Muscle layer of colon (tissue), 2 donors: ENCODE measurements around the gene ATP2A1.

ENCODE experiments used
- H3K27ac ChIP-seq: one replicate; pipeline ENCODE4 v1.7.0; 2013; ENCODE audit warnings: low read depth, mild to moderate bottlenecking, low read length, moderate library complexity
- H3K27me3 ChIP-seq, 2 donors: one replicate each; pipeline ENCODE4 v1.7.0; 2013; ENCODE audit warnings: low read length in 2 of 2, mild to moderate bottlenecking in 2 of 2; ENCODE audit not compliant: insufficient read depth in 2 of 2, control insufficient read depth in 1 of 2
- H3K36me3 ChIP-seq: one replicate; pipeline ENCODE4 v1.7.0; 2013; ENCODE audit warnings: mild to moderate bottlenecking, low read length; ENCODE audit not compliant: insufficient read depth
- H3K4me1 ChIP-seq: one replicate; pipeline ENCODE4 v1.7.0; 2013; ENCODE audit warnings: mild to moderate bottlenecking, low read length; ENCODE audit not compliant: insufficient read depth
- H3K4me3 ChIP-seq, 2 donors: one replicate each; pipeline ENCODE4 v1.7.0; 2013; ENCODE audit warnings: low read length in 2 of 2, low read depth in 1 of 2, mild to moderate bottlenecking in 1 of 2, moderate library complexity in 1 of 2
- H3K9ac ChIP-seq: one replicate; pipeline ENCODE4 v1.7.0; 2013; ENCODE audit warnings: low read length
- H3K9me3 ChIP-seq: one replicate; pipeline ENCODE4 v1.7.0; 2013; ENCODE audit warnings: mild to moderate bottlenecking, low read length
- donor health status: abdominal sarcoma.
- donor health status: Adenocarcinoma of cecum.

Gene ATP2A1

DNA sequence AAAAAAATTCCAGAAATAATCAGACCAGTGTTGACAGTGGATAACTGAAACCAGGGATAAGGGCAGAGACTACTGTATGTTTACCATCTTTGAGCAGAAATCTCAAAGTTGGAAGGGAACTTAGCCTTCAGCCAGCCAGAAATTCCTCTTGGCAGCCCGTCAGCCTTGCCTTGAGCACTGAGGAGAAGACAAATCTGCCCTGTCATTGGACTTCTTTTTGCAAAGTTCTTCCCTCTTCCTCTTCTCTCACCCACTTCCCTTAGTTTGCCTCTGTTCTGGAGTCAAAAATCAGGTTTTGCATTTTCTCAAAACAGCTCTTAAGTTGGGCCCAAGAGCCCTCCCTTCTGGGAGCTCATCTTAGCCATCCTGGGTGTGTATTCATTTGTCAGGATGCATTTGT lies 38.4 kb upstream of the ATP2A1 start:
- Histone ChIP-seq H3K27ac (no peak overlapping the region), H3K36me3 (peaks cover 58% of the 10 kb centered on the region), H3K9me3 (no peaks in the 10 kb centered on the region), H3K9ac (no peak overlapping the region), H3K4me3 (no peak overlapping the region), H3K27me3 (no peaks in the 10 kb centered on the region), H3K4me1 (peaks cover 3% of the 10 kb centered on the region)

DNA sequence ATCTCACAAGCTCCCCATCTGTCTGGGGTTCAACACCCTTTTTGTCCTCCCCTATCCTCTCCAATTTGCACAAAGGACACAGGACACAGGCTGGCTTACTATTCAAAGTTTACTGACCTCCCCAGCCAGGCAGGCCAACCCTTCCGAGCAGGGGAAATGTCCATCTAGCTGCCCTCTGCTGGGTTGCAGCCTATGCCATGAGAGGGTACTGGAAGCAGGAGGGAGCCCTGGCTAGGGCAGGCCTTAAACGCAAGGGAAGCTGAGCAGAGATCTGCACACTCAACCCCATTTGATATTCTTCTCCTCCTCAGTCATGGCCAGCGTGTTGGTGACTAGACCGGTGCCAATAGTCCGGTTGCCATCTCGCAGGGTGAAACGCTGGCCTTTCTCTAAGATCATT lies 35.6 kb upstream of the ATP2A1 start:
- Histone ChIP-seq H3K4me1 (peaks cover 19% of the 10 kb centered on the region), H3K27ac (no peak overlapping the region), H3K9ac (no peak overlapping the region), H3K27me3 (no peaks in the 10 kb centered on the region), H3K4me3 (no peak overlapping the region), H3K9me3 (no peaks in the 10 kb centered on the region), H3K36me3 (peaks cover 33% of the 10 kb centered on the region)

- Histone ChIP-seq H3K27me3 (no peaks in the 10 kb centered on the region), H3K9me3 (no peaks in the 10 kb centered on the region), H3K36me3 (peaks cover 29% of the 10 kb centered on the region), H3K4me3 (no peak overlapping the region), H3K27ac (no peak overlapping the region), H3K9ac (no peak overlapping the region), H3K4me1 (peaks cover 19% of the 10 kb centered on the region)
Observed at GRCh38 chr16:28843766-28844165, 34.5 kb upstream of the ATP2A1 start.

DNA sequence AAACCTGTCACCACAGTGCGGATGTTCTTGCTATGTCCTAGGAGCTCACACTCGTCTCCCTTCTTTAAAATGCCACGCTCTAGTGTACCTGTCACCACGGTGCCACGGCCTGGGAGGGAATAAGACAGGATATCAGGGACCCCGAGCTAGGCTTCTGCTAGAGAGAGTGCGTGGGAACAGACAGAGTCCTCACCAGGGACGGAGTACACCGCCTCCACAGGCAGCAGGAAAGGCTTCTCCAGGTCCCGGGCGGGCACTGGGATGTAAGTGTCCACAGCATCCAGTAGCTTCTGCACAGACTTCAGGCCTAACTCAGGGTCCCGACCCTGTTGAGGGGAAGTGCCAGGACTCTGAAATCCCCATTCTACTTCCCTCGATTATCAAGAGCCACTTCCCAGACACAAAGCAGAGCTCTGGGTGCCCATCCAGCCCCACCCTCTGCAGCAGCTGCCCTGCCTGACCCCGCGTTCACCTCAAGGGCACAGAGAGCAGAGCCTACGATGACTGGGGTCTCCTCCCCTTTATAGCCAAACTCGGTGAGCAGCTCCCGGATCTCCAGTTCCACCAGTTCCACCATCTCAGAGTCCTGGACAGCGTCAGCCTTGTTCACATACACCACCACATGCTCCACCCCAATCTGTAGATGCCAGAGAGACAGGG lies 33.9 kb upstream of the ATP2A1 start:
- H3K27me3 ChIP-seq = no peaks in the 10 kb centered on the region
- H3K9ac ChIP-seq = no peak overlapping the region
- peaks cover 29% of the 10 kb centered on the region for H3K36me3 ChIP-seq
- H3K27ac ChIP-seq = no peak overlapping the region
- H3K9me3 ChIP-seq = no peaks in the 10 kb centered on the region
- H3K4me3 ChIP-seq = no peak overlapping the region
- peaks cover 19% of the 10 kb centered on the region for H3K4me1 ChIP-seq

DNA sequence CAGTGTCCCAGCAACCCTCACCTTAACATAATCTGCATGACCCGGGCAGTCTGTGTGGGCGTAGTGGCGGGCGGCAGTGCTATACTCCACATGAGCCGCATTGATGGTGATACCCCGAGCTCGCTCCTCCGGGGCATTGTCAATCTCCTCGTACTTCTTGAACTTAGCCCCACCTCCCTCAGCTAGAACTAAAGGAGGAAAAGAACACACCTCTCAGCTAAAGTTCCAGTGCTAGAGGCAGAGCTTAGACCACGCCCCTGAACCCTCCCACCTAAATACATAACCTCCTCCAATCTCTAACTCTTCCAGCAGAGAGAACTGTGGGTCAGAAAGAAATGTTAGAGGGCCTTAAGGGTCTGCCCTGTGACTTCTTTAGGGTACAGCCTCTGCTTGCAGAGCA lies 33.0 kb upstream of the ATP2A1 start:
- H3K4me3 ChIP-seq = peak overlapping the region; percentile 75 to 89
- peak overlapping the region; percentile 77 for H3K27ac ChIP-seq
- H3K4me1 ChIP-seq = peaks cover 19% of the 10 kb centered on the region
- H3K9ac ChIP-seq = peak overlapping the region; percentile 82
- peaks cover 29% of the 10 kb centered on the region for H3K36me3 ChIP-seq
- H3K27me3 ChIP-seq = no peaks in the 10 kb centered on the region
- no peaks in the 10 kb centered on the region for H3K9me3 ChIP-seq

DNA sequence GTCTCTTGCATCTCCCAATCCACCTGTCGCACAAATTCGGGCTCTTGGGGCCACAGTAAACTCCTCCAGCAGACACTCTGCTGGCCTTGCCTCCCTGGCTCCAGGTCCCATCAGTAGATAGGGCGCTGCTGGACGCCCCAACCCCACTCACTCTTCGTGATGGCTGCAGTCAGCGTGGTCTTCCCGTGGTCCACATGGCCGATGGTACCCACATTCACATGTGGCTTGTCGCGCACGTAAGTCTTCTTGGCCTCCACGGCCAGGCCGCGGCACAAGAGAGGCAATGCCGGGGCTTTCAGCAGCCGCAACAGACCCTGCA lies 32.6 kb upstream of the ATP2A1 start:
- Histone ChIP-seq H3K4me3 (peak overlapping the region; percentile 75 to 89), H3K27me3 (no peaks in the 10 kb centered on the region), H3K36me3 (peaks cover 29% of the 10 kb centered on the region), H3K9me3 (no peaks in the 10 kb centered on the region), H3K27ac (peak overlapping the region; percentile 77), H3K9ac (peak overlapping the region; percentile 82), H3K4me1 (peaks cover 19% of the 10 kb centered on the region)

DNA sequence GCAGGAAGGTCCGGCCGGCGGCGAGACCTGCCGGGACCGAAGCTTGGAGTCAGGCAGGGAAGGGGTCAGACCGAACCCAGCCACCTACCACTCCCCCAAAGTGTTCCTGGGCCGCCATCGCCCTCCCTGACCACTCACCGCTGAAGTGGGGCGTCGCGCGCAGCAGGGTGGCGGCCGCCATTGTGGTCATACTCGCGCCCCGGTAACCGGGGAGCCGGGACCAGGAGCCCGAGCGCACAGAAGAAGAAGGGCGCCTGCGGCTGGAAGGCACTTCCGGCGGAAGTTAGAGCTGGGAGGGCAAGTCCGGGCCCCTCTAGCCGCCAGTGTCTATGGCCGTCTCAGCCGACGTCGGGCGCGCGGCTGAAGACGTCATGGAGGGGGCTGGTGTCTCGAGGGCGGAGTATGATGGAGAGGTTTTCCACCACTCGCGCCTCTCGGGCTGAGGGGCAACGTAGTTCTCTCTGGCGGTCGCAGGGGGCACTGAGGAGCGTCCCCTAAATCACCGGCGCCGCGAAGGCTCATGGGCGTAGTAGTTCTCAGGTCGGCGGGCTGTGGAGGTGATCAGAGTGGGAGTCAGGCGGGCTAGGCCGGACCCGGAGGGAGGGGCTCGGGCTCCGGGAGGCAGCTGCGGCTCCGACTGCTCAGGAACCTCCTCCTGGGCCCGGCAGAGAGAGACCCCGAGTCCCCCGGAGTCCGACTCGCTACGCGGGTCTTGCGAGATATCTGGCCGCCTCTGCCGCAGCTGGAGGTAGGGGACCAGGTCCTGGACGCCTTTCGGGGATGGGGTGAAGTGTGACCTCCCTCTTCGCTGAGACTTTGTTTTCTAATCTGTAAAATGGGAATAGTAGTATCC lies 32.0 kb upstream of the ATP2A1 start, which contains the start of gene TUFM:
Gene TUFM, minus strand, starts transcription at position 269 of the 853 bp plus-strand sequence. Its CDS starts 79 bp downstream, at position 190.
- H3K27ac ChIP-seq = peak within 1 kb of the TSS; percentile 94
- no peaks in the 10 kb centered on the region for H3K9me3 ChIP-seq
- H3K36me3 ChIP-seq = peaks cover 29% of the 10 kb centered on the region
- H3K4me3 ChIP-seq = peak within 1 kb of the TSS; percentile 75 to 89
- peak within 1 kb of the TSS; percentile 93 for H3K9ac ChIP-seq
- no peaks in the 10 kb centered on the region for H3K27me3 ChIP-seq
- H3K4me1 ChIP-seq = peaks cover 19% of the 10 kb centered on the region

GRCh38 chr16:28846933-28847273 lies 31.4 kb upstream of the ATP2A1 start:
- peak overlapping the region; percentile 94 for H3K27ac ChIP-seq
- peaks cover 19% of the 10 kb centered on the region for H3K4me1 ChIP-seq
- H3K36me3 ChIP-seq = peaks cover 28% of the 10 kb centered on the region
- peak overlapping the region; percentile 75 to 89 for H3K4me3 ChIP-seq
- peak overlapping the region; percentile 93 for H3K9ac ChIP-seq
- H3K27me3 ChIP-seq = no peaks in the 10 kb centered on the region
- no peaks in the 10 kb centered on the region for H3K9me3 ChIP-seq

DNA sequence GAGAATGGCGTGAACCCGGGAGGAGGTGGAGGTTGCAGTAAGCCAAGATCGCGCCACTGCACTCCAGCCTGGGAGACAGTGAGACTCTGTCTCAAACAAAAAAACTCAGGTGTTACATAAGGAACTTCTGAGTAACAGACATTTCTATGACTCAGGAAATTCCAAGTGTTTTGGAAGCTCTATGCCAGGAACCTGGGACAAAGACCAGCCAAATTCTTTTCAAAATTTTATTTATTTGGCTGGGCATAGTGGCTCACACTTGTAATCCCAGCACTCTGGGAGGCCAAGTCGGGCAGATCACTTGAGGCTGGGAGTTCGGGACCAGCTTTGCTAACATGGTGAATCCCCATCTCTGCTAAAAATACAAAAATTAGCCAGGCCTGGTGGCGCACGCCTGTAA lies 19.9 kb upstream of the ATP2A1 start:
- H3K27ac ChIP-seq = no peak overlapping the region
- no peaks in the 10 kb centered on the region for H3K36me3 ChIP-seq
- H3K4me1 ChIP-seq = no peaks in the 10 kb centered on the region
- H3K9me3 ChIP-seq = no peaks in the 10 kb centered on the region
- H3K9ac ChIP-seq = no peak overlapping the region
- no peak overlapping the region for H3K4me3 ChIP-seq
- H3K27me3 ChIP-seq = no peaks in the 10 kb centered on the region

DNA sequence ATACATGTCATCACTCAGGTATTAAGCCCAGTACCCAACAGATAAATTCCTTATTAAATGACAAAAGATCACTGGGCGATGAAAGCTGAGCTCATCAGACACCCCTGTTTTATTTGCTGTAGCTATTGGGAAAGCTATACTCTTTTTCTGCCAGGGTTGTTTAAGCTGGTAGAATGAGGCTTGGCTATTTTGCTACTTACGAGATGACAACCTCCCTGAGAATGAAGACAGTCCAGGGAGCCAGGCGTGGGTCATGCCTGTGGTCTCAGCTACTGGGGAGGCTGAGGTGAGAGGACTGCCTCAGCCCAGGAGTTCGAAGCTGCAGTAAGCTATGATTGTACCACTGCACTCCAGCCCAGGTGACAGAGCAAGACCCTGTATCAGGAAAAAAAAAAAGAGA lies 19.0 kb upstream of the ATP2A1 start:
- H3K4me1 ChIP-seq = peaks cover 3% of the 10 kb centered on the region
- H3K27ac ChIP-seq = no peak overlapping the region
- no peak overlapping the region for H3K4me3 ChIP-seq

GRCh38 chr16:28863929-28864793 lies 14.1 kb upstream of the ATP2A1 start:
- peaks cover 16% of the 10 kb centered on the region for H3K4me1 ChIP-seq
- H3K4me3 ChIP-seq = peak overlapping the region; percentile 82 to 92
- peak overlapping the region; percentile 71 for H3K9ac ChIP-seq
- H3K27ac ChIP-seq = peak overlapping the region; percentile 90
- H3K9me3 ChIP-seq = no peaks in the 10 kb centered on the region
- peaks cover 7% of the 10 kb centered on the region for H3K36me3 ChIP-seq
- no peaks in the 10 kb centered on the region for H3K27me3 ChIP-seq

More for the DNA sequence above, 19.0 kb upstream of the ATP2A1 start:
- Histone ChIP-seq H3K9ac (no peak overlapping the region), H3K9me3 (no peaks in the 10 kb centered on the region), H3K36me3 (no peaks in the 10 kb centered on the region), H3K27me3 (no peaks in the 10 kb centered on the region)
